ENCODE measurements around the gene CLDN8. TPM values are rescaled to one million over a fixed set of nuclear protein-coding genes. Genes with fewer than 3 reads are reported as not detected.

CLDN8 gene
- total and polyA plus RNA-seq, 9 of the 15 experiments (the other 6 are each of a cell fraction or from before 2014, with no cell fraction given) = not detected

GRCh38 chr21:30248844-30249243 is 32.9 kb upstream of the CLDN8 start:
- no peaks in the 10 kb centered on the region for H3K9me1 ChIP-seq (ENCODE audit: control insufficient read depth, insufficient read depth, low read length)
- no TSS peak for BruUV-seq (replicated peaks)
- no peak for FAIRE-seq
- no peaks in the 10 kb centered on the region for H3K9me3 ChIP-seq (replicated peaks; ENCODE audit: control insufficient read depth, insufficient read depth, low read depth, low read length)
- H4K20me1 ChIP-seq (replicated peaks; ENCODE audit: control insufficient read depth, insufficient read depth, low read length) = no peaks in the 10 kb centered on the region
- no peak overlapping the region for H3K4me3 ChIP-seq
- no peak overlapping the region for H2AFZ ChIP-seq (ENCODE audit: low read depth, low read length)
- ChIA-PET POLR2A (no interaction called here), CTCF (ENCODE audit: low intra/inter-chr PET ratio) (no interaction called here)
- no peaks in the 10 kb centered on the region for H3K4me1 ChIP-seq (replicated peaks in 1 of 2; ENCODE audit: control insufficient read depth in 2 of 2, insufficient read depth in 2 of 2, low read length in 2 of 2)
- in situ Hi-C loops (cut with MboI) (no loop called here), intact Hi-C loops (cut with micrococcal nuclease) (no loop called here)
- TF ChIP-seq CTCF (IDR thresholded peaks at IDR 0.05 in 2 of 3, conservative IDR thresholded peaks at IDR 0.05 in 1 of 3; ENCODE audit: insufficient read depth in 2 of 3, low read depth in 1 of 3, low read length in 3 of 3) (peak in 2 of 3 experiments; percentile 22 to 56; a peak in 2 of 6 replicates), CGGBP1 (CRISPR knock-in tag; IDR thresholded peaks at IDR 0.05) (no peak), RAD21 (CRISPR knock-in tag; conservative IDR thresholded peaks at IDR 0.05 in 1 of 2, IDR thresholded peaks at IDR 0.05 in 1 of 2) (0 out of 4 replicates have a peak, but pooled peaks of 1 of the 2 experiments have one; percentile 17)
- no peak overlapping the region for H3K4me2 ChIP-seq (ENCODE audit: insufficient read depth, low read length)
- H3K27ac ChIP-seq (ENCODE audit: extremely low read depth, low read depth, low read length) = no peak overlapping the region
- H3K79me2 ChIP-seq (ENCODE audit: control insufficient read depth, insufficient read depth, low read length) = no peaks in the 10 kb centered on the region
- H3K36me3 ChIP-seq (ENCODE audit: control insufficient read depth, insufficient read depth, low read length) = no peaks in the 10 kb centered on the region
- 1% methylated on average over 9 of the region's 9 CpGs for WGBS (ENCODE audit: insufficient coverage, low coverage, missing lambda C conversion rate)
- H3K9ac ChIP-seq (ENCODE audit: insufficient read depth in 1 of 2, low read depth in 2 of 2, low read length in 2 of 2) = no peak overlapping the region
- ATAC-seq = no peak
- no peaks in the 10 kb centered on the region for H3K27me3 ChIP-seq (ENCODE audit: control insufficient read depth in 2 of 2, insufficient read depth in 2 of 2, low read length in 2 of 2)
- DNase-seq (ENCODE audit: extremely low read depth in 1 of 4, low spot score in 3 of 4) = peak in 1 of 4 experiments; percentile 23

- ATAC-seq (no peak), FAIRE-seq (no peak), DNase-seq (ENCODE audit: extremely low read depth in 1 of 4, low spot score in 3 of 4) (no peak)
- ChIA-PET CTCF (ENCODE audit: low intra/inter-chr PET ratio) (no interaction called here), POLR2A (no interaction called here)
- Histone ChIP-seq H3K9ac (ENCODE audit: insufficient read depth in 1 of 2, low read depth in 2 of 2, low read length in 2 of 2) (no peak overlapping the region), H3K4me1 (replicated peaks in 1 of 2; ENCODE audit: control insufficient read depth in 2 of 2, insufficient read depth in 2 of 2, low read length in 2 of 2) (no peaks in the 10 kb centered on the region), H3K9me3 (replicated peaks; ENCODE audit: control insufficient read depth, insufficient read depth, low read depth, low read length) (no peaks in the 10 kb centered on the region), H3K36me3 (ENCODE audit: control insufficient read depth, insufficient read depth, low read length) (no peaks in the 10 kb centered on the region), H3K4me3 (no peak overlapping the region), H3K79me2 (ENCODE audit: control insufficient read depth, insufficient read depth, low read length) (no peaks in the 10 kb centered on the region), H3K4me2 (ENCODE audit: insufficient read depth, low read length) (no peak overlapping the region), H3K9me1 (ENCODE audit: control insufficient read depth, insufficient read depth, low read length) (no peaks in the 10 kb centered on the region), H3K27me3 (ENCODE audit: control insufficient read depth in 2 of 2, insufficient read depth in 2 of 2, low read length in 2 of 2) (no peaks in the 10 kb centered on the region), H2AFZ (ENCODE audit: low read depth, low read length) (no peak overlapping the region), H4K20me1 (replicated peaks; ENCODE audit: control insufficient read depth, insufficient read depth, low read length) (no peaks in the 10 kb centered on the region), H3K27ac (ENCODE audit: extremely low read depth, low read depth, low read length) (no peak overlapping the region)
- BruUV-seq (replicated peaks) = no TSS peak
- in situ Hi-C loops (cut with MboI) = no loop called here
- intact Hi-C loops (cut with micrococcal nuclease) = no loop called here
- TF ChIP-seq PURB (CRISPR knock-in tag; IDR thresholded peaks at IDR 0.05; ENCODE audit: low read depth) (no peak), CHCHD3 (CRISPR knock-in tag; IDR thresholded peaks at IDR 0.05) (no peak), ZZZ3 (IDR thresholded peaks at IDR 0.05) (no peak), CCAR2 (IDR thresholded peaks at IDR 0.05; ENCODE audit: low read depth, low read length) (no peak), TRIM25 (IDR thresholded peaks at IDR 0.05; ENCODE audit: borderline replicate concordance) (no peak), ZFP30 (CRISPR knock-in tag; IDR thresholded peaks at IDR 0.05; ENCODE audit: borderline replicate concordance) (no peak), TEAD2 (tag; IDR thresholded peaks at IDR 0.05) (no peak), ATF4 (CRISPR knock-in tag; IDR thresholded peaks at IDR 0.05) (no peak), ZNF445 (CRISPR knock-in tag; IDR thresholded peaks at IDR 0.05; ENCODE audit: low read depth) (no peak)
Observed at GRCh38 chr21:30245061-30245460, 29.2 kb upstream of the CLDN8 start.
